Stimulated activated CD8-positive, alpha-beta memory T cell treated with anti-CD3 and anti-CD28 coated beads, Interleukin-4, amount 100 ng/mL, for 24 hours (primary cell): Measurements from ENCODE around the gene ATP6AP1.
"Not testable (repeated sequence)": the region's sequence is repeated elsewhere in the genome, so short reads cannot be mapped to it uniquely, and the experiment has no call there.

Source experiments
- DNase-seq: peaks from one replicate; pipeline ENCODE4 v3.0.0-alpha.2; 2020; ENCODE audit warnings: low read depth

The ATP6AP1 gene, protein sequence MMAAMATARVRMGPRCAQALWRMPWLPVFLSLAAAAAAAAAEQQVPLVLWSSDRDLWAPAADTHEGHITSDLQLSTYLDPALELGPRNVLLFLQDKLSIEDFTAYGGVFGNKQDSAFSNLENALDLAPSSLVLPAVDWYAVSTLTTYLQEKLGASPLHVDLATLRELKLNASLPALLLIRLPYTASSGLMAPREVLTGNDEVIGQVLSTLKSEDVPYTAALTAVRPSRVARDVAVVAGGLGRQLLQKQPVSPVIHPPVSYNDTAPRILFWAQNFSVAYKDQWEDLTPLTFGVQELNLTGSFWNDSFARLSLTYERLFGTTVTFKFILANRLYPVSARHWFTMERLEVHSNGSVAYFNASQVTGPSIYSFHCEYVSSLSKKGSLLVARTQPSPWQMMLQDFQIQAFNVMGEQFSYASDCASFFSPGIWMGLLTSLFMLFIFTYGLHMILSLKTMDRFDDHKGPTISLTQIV

GRCh38 chrX:154428176-154429171 lies at the start of gene ATP6AP1:
TSS of gene ATP6AP1 (plus strand) at chrX:154428677. CDS start at chrX:154428693, 16 bp downstream.
- DNase-seq, result peak; percentile 77

- peak; percentile 92 for DNase-seq
Observed at GRCh38 chrX:154378799-154379568, 49.5 kb upstream of the ATP6AP1 start, which contains the start of gene EMD. TSS of gene EMD (plus strand) at chrX:154379295. CDS start at chrX:154379485, 190 bp downstream.

GRCh38 chrX:154379569-154379951 lies 48.9 kb upstream of the ATP6AP1 start:
- DNase-seq, result no peak

DNA sequence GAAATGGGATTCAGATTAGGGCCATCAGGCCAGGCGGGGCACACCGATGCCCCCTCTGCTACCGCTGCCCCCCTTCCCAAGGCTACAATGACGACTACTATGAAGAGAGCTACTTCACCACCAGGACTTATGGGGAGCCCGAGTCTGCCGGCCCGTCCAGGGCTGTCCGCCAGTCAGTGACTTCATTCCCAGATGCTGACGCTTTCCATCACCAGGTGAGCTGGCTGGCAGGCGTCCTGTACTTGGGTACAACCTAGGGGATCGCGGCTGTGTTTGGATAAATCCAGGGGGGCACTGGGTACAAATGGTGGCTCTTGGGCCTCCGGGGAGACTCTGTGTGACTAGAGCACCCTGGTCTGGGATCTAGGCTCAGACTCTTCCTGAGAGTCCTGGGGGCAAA lies 48.3 kb upstream of the ATP6AP1 start:
- no peak for DNase-seq

DNA sequence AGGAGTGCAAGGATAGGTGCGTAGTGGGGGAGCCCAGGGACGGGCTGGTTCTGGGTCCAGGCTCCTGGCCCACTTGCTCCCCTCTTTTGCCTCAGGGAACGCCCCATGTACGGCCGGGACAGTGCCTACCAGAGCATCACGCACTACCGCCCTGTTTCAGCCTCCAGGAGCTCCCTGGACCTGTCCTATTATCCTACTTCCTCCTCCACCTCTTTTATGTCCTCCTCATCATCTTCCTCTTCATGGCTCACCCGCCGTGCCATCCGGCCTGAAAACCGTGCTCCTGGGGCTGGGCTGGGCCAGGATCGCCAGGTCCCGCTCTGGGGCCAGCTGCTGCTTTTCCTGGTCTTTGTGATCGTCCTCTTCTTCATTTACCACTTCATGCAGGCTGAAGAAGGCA lies 47.7 kb upstream of the ATP6AP1 start:
- DNase-seq, result no peak

DNA sequence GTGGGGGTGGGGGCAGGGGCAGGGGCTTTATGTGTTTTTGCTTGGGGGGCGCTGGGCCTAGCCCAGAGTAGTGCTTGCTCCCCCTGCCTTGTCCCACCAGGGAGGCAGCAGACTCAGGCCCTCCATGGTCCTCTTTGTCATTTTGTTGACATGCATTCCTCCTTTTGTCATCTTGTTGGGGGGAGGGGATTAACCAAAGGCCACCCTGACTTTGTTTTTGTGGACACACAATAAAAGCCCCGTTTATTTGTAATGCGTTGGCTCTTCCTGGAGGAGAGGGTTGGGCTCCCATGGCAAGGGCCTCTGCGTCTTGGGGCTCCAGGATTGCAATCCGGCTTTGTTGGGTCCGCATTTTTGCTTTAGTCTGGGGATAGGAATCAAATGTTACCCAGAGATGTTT lies 47.2 kb upstream of the ATP6AP1 start:
- no peak for DNase-seq

DNA sequence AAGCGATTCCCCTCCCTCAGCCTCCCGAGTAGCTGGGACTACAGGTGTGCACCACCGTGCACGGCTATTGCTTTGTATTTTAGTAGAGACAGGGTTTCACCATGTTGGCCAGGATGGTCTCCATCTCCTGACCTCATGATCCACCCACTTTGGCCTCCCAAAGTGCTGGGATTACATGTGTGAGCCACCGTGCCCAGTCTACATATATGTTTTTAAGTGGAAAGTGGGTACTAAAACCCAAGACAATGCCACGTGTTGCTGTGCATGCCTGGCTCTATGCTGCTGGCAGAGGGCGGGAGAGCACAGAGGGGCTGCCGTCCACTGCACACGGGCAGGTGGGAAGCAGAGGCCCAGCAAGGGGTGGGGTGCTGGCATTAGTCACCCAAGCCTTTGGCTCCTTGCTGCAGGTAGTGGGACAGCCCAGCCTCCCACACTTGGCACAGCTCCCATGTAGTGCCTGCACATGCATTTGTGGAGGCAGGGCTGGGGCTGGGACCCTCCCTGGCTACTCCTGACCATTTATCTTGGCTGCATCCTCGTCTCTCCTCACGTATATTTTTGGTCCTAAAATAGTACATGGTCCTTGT lies 45.9 kb upstream of the ATP6AP1 start:
- DNase-seq, result no peak

- no peak for DNase-seq
Observed at GRCh38 chrX:154383359-154384283, 44.9 kb upstream of the ATP6AP1 start.

- DNase-seq, result no peak
Observed at GRCh38 chrX:154384284-154384892, 44.1 kb upstream of the ATP6AP1 start.

DNA sequence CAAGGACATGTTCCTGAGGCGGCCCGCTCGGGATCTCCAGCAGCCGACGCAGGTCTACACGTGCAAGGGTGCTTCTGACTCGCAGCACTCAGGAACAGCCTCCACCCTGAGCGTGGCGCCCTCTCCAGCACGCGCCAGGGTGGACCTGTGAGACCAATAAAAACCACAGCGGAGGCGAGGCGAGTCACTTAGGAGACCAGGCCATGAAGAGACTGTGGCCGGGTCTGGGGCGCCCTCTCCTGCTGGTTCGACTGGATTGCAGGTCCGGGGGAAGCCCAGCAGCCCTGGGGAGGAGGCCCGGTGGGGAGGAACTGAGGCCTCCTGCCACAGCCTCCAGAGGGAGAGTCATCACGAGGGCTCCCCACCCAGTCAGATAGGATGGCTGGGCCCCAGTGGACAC lies 40.4 kb upstream of the ATP6AP1 start:
- not testable (repeated sequence) for DNase-seq

DNA sequence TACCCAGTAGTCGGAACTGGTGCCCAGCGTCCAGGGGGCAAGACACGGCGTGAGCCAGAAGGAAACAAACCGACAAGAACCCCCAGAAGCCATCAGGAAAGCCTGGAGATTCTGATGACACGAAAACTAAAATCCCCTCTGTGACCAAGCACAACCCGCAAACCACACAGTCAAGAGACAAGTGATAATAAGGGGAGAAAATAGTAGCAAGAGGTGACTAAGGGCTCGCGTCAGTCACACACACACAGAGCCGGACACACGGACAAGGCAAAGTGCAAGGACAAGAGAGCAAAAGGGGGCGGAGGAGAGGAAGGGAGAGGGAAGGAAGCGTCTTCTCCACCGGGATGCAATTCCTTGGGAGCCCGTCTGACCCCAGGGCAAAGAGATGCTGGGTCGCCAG lies 39.8 kb upstream of the ATP6AP1 start:
- DNase-seq, result not testable (repeated sequence)

DNA sequence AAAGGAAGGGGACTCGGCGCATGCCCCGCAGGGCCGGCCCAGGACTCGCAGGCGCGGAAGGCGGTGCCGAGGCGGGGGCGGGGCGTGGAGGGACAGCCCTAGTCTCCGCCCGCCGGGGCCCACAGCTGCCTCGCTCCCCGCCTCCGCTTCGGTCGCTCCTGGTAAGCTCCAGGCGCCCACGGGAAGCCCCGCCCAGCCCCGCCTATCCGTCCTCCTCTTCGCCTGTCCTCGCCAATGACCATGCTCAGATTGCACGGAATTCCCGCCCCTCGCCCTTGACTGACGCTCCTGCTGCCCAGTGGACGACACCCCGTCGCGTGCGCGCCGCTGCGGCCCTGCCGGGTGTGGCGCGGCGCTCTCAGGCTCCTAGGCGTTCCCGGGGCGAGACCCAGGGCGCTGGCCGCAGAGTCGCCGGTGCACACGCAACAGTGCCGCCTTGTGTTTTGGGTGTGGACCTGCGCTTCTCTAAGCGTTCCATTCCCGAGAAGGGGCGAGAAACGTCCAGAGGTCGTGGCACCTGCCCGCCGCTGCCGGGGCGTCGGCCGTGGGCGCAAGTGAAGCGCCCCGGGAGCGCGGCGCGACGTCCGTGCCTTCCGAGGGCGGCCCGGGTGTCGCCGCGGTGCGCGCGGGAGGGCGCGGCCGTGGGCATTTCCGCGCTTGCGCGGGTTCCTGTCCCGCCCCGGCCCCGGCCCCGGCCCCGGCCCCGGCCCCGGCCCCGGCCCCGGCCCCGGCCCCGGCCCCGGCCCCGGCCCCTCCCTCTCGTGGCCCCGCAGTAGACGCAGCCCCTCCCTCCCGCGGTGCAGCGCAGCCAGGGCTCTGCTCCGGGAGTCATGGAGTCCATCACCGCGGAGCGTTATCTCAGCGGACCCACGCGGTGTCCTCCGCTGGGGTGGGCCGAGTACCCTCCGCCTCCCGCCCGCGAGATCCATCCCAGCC lies 38.4 kb upstream of the ATP6AP1 start:
- DNase-seq, result not testable (repeated sequence)

DNA sequence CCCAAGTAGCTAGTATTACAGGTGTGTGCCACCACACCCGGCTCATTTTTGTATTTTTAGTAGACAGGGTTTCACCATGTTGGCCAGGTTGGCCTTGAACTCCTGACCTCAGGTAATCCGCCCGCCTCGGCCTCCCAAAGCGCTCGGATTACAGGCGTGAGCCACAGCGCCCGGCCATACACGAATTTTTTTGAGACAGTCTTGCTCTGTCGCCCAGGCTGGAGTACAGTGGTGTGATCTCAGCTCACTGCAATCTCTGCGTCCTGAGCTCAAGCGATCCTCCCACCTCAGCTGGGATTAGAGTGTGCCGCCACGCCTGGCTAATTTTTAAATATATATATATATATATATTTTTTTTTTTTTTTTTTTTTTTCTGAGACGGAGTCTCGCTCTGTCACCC lies 32.1 kb upstream of the ATP6AP1 start:
- not testable (repeated sequence) for DNase-seq

- DNase-seq, result peak; percentile 68
Observed at GRCh38 chrX:154396973-154397887, 31.2 kb upstream of the ATP6AP1 start.

DNA sequence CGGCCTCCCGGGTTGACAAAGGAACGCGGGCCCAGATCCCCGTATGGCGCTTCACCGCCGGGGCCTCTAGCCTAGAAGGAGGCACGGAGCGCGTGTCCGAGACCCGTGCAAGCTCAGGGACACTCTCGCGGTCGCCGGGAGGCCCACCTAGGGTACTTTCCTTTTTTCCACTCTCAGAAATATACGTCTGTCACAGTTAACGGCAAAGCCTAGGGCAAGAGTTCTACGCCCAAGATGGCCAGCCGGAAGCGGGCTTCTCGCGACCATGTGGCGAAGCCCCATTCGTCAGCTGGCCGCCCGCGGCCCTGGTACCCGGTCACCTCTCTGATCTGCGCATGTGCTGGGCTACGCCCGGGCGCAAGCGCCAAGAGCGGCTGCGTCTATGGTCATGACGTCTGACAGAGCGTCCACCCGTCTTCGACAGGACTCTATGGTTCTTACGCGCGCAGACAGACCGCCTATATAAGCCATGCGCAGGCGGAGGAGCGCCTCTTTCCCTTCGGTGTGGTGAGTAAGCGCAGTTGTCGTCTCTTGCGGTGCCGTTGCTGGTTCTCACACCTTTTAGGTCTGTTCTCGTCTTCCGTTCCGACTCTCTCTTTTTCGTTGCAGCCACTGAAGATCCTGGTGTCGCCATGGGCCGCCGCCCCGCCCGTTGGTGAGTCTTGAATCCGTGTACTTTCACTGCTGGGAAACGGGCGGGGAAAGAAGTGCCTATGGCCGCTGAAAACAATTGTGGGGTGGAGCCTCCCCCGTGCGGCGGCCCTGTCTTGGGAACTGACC lies 30.4 kb upstream of the ATP6AP1 start, which contains the start of gene RPL10:
TSS of gene RPL10 (plus strand) at position 490 of the 780 bp plus-strand sequence. CDS start at position 633, 143 bp downstream.
- DNase-seq, result peak; percentile 76

- DNase-seq, result peak; percentile 64
Observed at GRCh38 chrX:154398668-154399526, 29.6 kb upstream of the ATP6AP1 start.
